H1 (cell line): ENCODE measurements around the gene MAP4K4. TPM values are rescaled to one million over a fixed set of nuclear protein-coding genes. Genes with fewer than 3 reads are reported as not detected.

Experiments used
- CTCF ChIA-PET: fragments of 300-600 bp; sonication (Branson Sonifier 250); formaldehyde crosslinking; loops from one replicate; lab custom pipeline; 2021; ENCODE audit not compliant: partially characterized antibody; lab: Charles Lee
- POLR2A ChIA-PET: fragments of 300-600 bp; sonication (Branson Sonifier 250); formaldehyde crosslinking; loops from one replicate; lab custom pipeline; 2021; ENCODE audit warnings: inconsistent platforms; ENCODE audit not compliant: partially characterized antibody; lab: Charles Lee
- DNase-seq, 2 experiments: peaks; one replicate each; pipeline versions ENCODE4 v3.0.0 to v3.0.0-alpha.2; 2010 to 2022; ENCODE audit warnings: low spot score in 2 of 2, low read depth in 1 of 2, mixed read lengths in 1 of 2
- FAIRE-seq: peaks from 2 replicates; lab custom pipeline; 2011; peaks lifted over from hg19 to GRCh38; lab: Jason Lieb, UNC
- H2AFZ ChIP-seq: 2 replicates; pipeline ENCODE4 v1.8.1; 2012; ENCODE audit warnings: low read length, inconsistent platforms
- H2AK5ac ChIP-seq: 2 replicates; pipeline ENCODE4 v1.6.1; 2013; ENCODE audit warnings: low read depth, low read length
- H2BK120ac ChIP-seq: replicated peaks from 2 replicates; pipeline ENCODE3; 2013; ENCODE audit warnings: low read depth, low read length, inconsistent platforms
- H2BK12ac ChIP-seq: 2 replicates; pipeline ENCODE4 v1.6.1; 2013; ENCODE audit warnings: low read depth, low read length
- H2BK15ac ChIP-seq: 2 replicates; pipeline ENCODE4 v1.6.1; 2013; ENCODE audit warnings: low read length
- H2BK20ac ChIP-seq: 2 replicates; pipeline ENCODE4 v1.6.1; 2013; ENCODE audit warnings: low read length
- H2BK5ac ChIP-seq: 2 replicates; pipeline ENCODE4 v1.6.1; 2013; ENCODE audit warnings: low read depth, low read length
- H3K14ac ChIP-seq: 2 replicates; pipeline ENCODE4 v1.6.1; 2013; ENCODE audit warnings: inconsistent platforms; ENCODE audit not compliant: insufficient read length
- H3K18ac ChIP-seq: 2 replicates; pipeline ENCODE4 v1.6.1; 2013; ENCODE audit warnings: low read length; ENCODE audit errors: extremely low read depth
- H3K23ac ChIP-seq: 2 replicates; pipeline ENCODE4 v1.6.1; 2013; ENCODE audit warnings: inconsistent platforms; ENCODE audit not compliant: insufficient read length
- H3K23me2 ChIP-seq: 2 replicates; pipeline ENCODE4 v1.6.1; 2013; ENCODE audit warnings: low read depth, low read length
- H3K27ac ChIP-seq: 2 replicates; pipeline ENCODE4 v1.6.1; 2011; ENCODE audit warnings: low read depth, low read length, inconsistent platforms
- H3K27me3 ChIP-seq, 4 experiments: replicated peaks in 1 of 4; 1 replicate in 1 of 4; 2 replicates in 3 of 4; pipeline versions ENCODE4 v1.6.1 to v1.8.1; 2011 to 2013; ENCODE audit warnings: low read length in 3 of 4, mild to moderate bottlenecking in 3 of 4, inconsistent platforms in 2 of 4, mixed read lengths in 2 of 4, moderate library complexity in 1 of 4; ENCODE audit not compliant: control insufficient read depth in 3 of 4, insufficient read depth in 3 of 4; ENCODE audit errors: extremely low read depth in 1 of 4
- H3K36me3 ChIP-seq, 4 experiments: 2 replicates each; pipeline versions ENCODE4 v1.6.1 to v1.8.1; 2011 to 2013; ENCODE audit warnings: mild to moderate bottlenecking in 4 of 4, low read length in 3 of 4, moderate library complexity in 2 of 4, control low read depth in 1 of 4, inconsistent platforms in 1 of 4; ENCODE audit not compliant: insufficient read depth in 4 of 4, control insufficient read depth in 2 of 4
- H3K4ac ChIP-seq: replicated peaks from 2 replicates; pipeline ENCODE3; 2013; ENCODE audit warnings: low read length, low read depth, mixed read lengths, inconsistent platforms; ENCODE audit not compliant: insufficient read length
- H3K4me1 ChIP-seq, 4 experiments: replicated peaks in 1 of 4; 1 replicate in 1 of 4; 2 replicates in 3 of 4; pipeline versions ENCODE4 v1.6.1 to v1.8.1; 2011 to 2013; ENCODE audit warnings: low read length in 3 of 4, inconsistent platforms in 2 of 4, mixed read lengths in 1 of 4; ENCODE audit not compliant: insufficient read depth in 4 of 4, control insufficient read depth in 3 of 4
- H3K4me2 ChIP-seq, 2 experiments: 2 replicates each; pipeline versions ENCODE4 v1.6.1 to v1.8.1; 2011 to 2013; ENCODE audit warnings: low read depth in 2 of 2, low read length in 2 of 2, control low read depth in 1 of 2, inconsistent platforms in 1 of 2, mild to moderate bottlenecking in 1 of 2; ENCODE audit not compliant: insufficient read depth in 1 of 2
- H3K4me3 ChIP-seq, 4 experiments: fragments of 200-600, 300-600 bp in 1 of 4; sonication (generic), shearing (Covaris generic), sonication (Bioruptor Twin) in 1 of 4; 2 replicates each; pipeline versions ENCODE4 v1.5.1 to v1.8.1; 2011 to 2016; ENCODE audit warnings: low read length in 4 of 4, low read depth in 3 of 4, control low read depth in 2 of 4, inconsistent platforms in 2 of 4, mild to moderate bottlenecking in 2 of 4, mixed read lengths in 1 of 4, moderate library complexity in 1 of 4; ENCODE audit not compliant: insufficient read depth in 2 of 4; ENCODE audit errors: extremely low read depth in 1 of 4
- H3K56ac ChIP-seq: replicated peaks from 2 replicates; pipeline ENCODE3; 2013; ENCODE audit warnings: low read depth, mild to moderate bottlenecking, mixed read lengths, low read length, inconsistent platforms; ENCODE audit not compliant: insufficient read length
- H3K79me1 ChIP-seq: 2 replicates; pipeline ENCODE4 v1.6.1; 2013; ENCODE audit warnings: low read depth, low read length, control low read depth
- H3K79me2 ChIP-seq, 2 experiments: 2 replicates each; pipeline versions ENCODE4 v1.6.1 to v1.8.1; 2012 to 2013; ENCODE audit warnings: low read length in 2 of 2, mild to moderate bottlenecking in 2 of 2, inconsistent platforms in 1 of 2; ENCODE audit not compliant: insufficient read depth in 2 of 2, control insufficient read depth in 1 of 2
- H3K9ac ChIP-seq, 4 experiments: replicated peaks in 1 of 4; 1 replicate in 1 of 4; 2 replicates in 3 of 4; pipeline versions ENCODE4 v1.6.1 to v1.8.1; 2011 to 2013; ENCODE audit warnings: low read depth in 3 of 4, low read length in 3 of 4, control low read depth in 2 of 4, mild to moderate bottlenecking in 2 of 4, moderate library complexity in 2 of 4, inconsistent platforms in 1 of 4; ENCODE audit errors: extremely low read depth in 1 of 4
- H3K9me3 ChIP-seq, 2 experiments: 2 replicates each; pipeline versions ENCODE4 v1.6.1 to v1.8.1; 2012 to 2013; ENCODE audit warnings: mild to moderate bottlenecking in 2 of 2, moderate library complexity in 2 of 2, control low read depth in 1 of 2, inconsistent platforms in 1 of 2, low read depth in 1 of 2, low read length in 1 of 2, mixed read lengths in 1 of 2; ENCODE audit not compliant: insufficient read depth in 2 of 2
- H4K20me1 ChIP-seq, 2 experiments: replicated peaks in 1 of 2; 2 replicates each; pipeline versions ENCODE3 to v1.8.1; 2011 to 2013; ENCODE audit warnings: inconsistent platforms in 2 of 2, low read length in 2 of 2, mild to moderate bottlenecking in 1 of 2; ENCODE audit not compliant: insufficient read depth in 2 of 2, control insufficient read depth in 1 of 2
- H4K5ac ChIP-seq: 2 replicates; pipeline ENCODE4 v1.6.1; 2013; ENCODE audit warnings: low read length, low read depth, mixed read lengths, inconsistent platforms; ENCODE audit not compliant: insufficient read length
- H4K8ac ChIP-seq: 2 replicates; pipeline ENCODE4 v1.8.0; 2013; ENCODE audit warnings: mild to moderate bottlenecking, moderate library complexity, low read length, inconsistent platforms; ENCODE audit not compliant: insufficient read depth; ENCODE audit errors: extremely low read depth
- H4K91ac ChIP-seq: replicated peaks from 2 replicates; pipeline ENCODE3; 2013; ENCODE audit warnings: low read length, mixed read lengths, inconsistent platforms; ENCODE audit not compliant: insufficient read length
- CHD1 ChIP-seq: IDR thresholded peaks from 2 replicates; pipeline ENCODE4 v1.6.1; 2012; ENCODE audit warnings: low read depth, low read length, improper control_type of control experiment
- CHD2 ChIP-seq: IDR thresholded peaks from 2 replicates; pipeline ENCODE4 v1.6.1; 2012; ENCODE audit warnings: low read length, improper control_type of control experiment
- E2F6 ChIP-seq: IDR thresholded peaks from 2 replicates; pipeline ENCODE4 v1.6.1; 2012; ENCODE audit warnings: inconsistent platforms
- EGR1 ChIP-seq: IDR thresholded peaks from 2 replicates; pipeline ENCODE4 v1.6.1; 2011; ENCODE audit warnings: low read depth, low read length, borderline replicate concordance
- JUND ChIP-seq: IDR thresholded peaks from 2 replicates; pipeline ENCODE4 v1.6.1; 2011; ENCODE audit warnings: mild to moderate bottlenecking, improper control_type of control experiment, low read length
- KDM4A ChIP-seq: IDR thresholded peaks from one replicate; pipeline ENCODE4 v1.7.1; 2012; ENCODE audit warnings: low read depth, mild to moderate bottlenecking, moderate library complexity, low read length, inconsistent platforms; ENCODE audit not compliant: severe bottlenecking
- MAFK ChIP-seq: IDR thresholded peaks from 2 replicates; pipeline ENCODE4 v1.6.1; 2012; ENCODE audit warnings: low read depth, mild to moderate bottlenecking, improper control_type of control experiment, low read length
- NRF1 ChIP-seq: IDR thresholded peaks from 2 replicates; pipeline ENCODE4 v1.6.1; 2011; ENCODE audit warnings: mild to moderate bottlenecking, low read depth, low read length, improper control_type of control experiment
- PHF8 ChIP-seq: fragments of 200-600 bp; sonication (generic); conservative IDR thresholded peaks from 2 replicates; pipeline ENCODE4 v1.7.1; 2012; ENCODE audit warnings: low read depth, mild to moderate bottlenecking, inconsistent platforms, low read length, moderate library complexity
- POLR2AphosphoS5 ChIP-seq: IDR thresholded peaks from 2 replicates; pipeline ENCODE4 v1.6.1; 2011; ENCODE audit warnings: low read depth, low read length
- SIRT6 ChIP-seq: IDR thresholded peaks from one replicate; pipeline ENCODE4 v1.7.1; 2012; ENCODE audit warnings: low read length, inconsistent platforms
- SRF ChIP-seq: IDR thresholded peaks from 2 replicates; pipeline ENCODE4 v1.6.1; 2011; ENCODE audit warnings: mild to moderate bottlenecking, low read depth, low read length, moderate library complexity
- WGBS, 2 experiments: shearing (Covaris generic) in 1 of 2; methylation state at CpG; one replicate each; pipeline versions ENCODE4 v1.1.6 to v1.1.7; 2013 to 2015; ENCODE audit warnings: low lambda C conversion rate in 2 of 2, mixed read lengths in 2 of 2, inconsistent platforms in 1 of 2, low coverage in 1 of 2, missing lambda C conversion rate in 1 of 2; ENCODE audit not compliant: insufficient replicate concordance in 2 of 2, insufficient coverage in 1 of 2, insufficient read length in 1 of 2; ENCODE audit errors: extremely low coverage in 1 of 2, missing lambda C conversion rate in 1 of 2; 5-methylcytosine and 5-hydroxymethylcytosine counted together
- polyA plus RNA-seq, 7 experiments: library from polyadenylated mRNA; depleted of rRNA in 3 of 7; stranded (reverse) in 5 of 7; unstranded in 2 of 7; fragments of >200 nt in 5 of 7; fragments of 200-250 nt in 2 of 7; gene quantifications; 1 replicate in 5 of 7; 2 replicates in 1 of 7; 4 replicates in 1 of 7; pipeline versions ENCODE4 v1.2.1 to v1.2.3, GENCODE V29; 2011 to 2013; ENCODE audit warnings: missing spikeins in 2 of 7, mixed read lengths in 2 of 7
- total RNA-seq: library from RNA; stranded (reverse); fragmentation: NEBNext Ultra II Directional; extraction: Animal tissue kit (Norgen Biotek cat#: 25700); gene quantifications from 2 replicates; pipeline ENCODE4 v1.2.1, GENCODE V29; 2021

The MAP4K4 gene
- total and polyA plus RNA-seq, 2 of the 8 experiments (the other 6 are each of a cell fraction or from before 2014, with no cell fraction given) = 53.2 to 138 TPM

- FAIRE-seq = no peak
Measured at GRCh38 chr2:101803128-101803527, 105.6 kb downstream of the MAP4K4 start.

More at GRCh38 chr2:101803128-101803527, 105.6 kb downstream of the MAP4K4 start:
- peaks cover 2 to 11% of the 10 kb centered on the region in 2 experiments for H4K20me1 ChIP-seq
- H3K9ac ChIP-seq = no peak overlapping the region; a peak in 1 of 7 replicates
- H3K79me2 ChIP-seq = peaks cover 0 to 96% of the 10 kb centered on the region in 2 experiments; a peak in 2 of 4 replicates
- H2BK120ac ChIP-seq = no peak overlapping the region
- H3K9me3 ChIP-seq = no peaks in the 10 kb centered on the region
- no peaks in the 10 kb centered on the region for H3K36me3 ChIP-seq
- H4K91ac ChIP-seq = no peak overlapping the region
- H4K8ac ChIP-seq = no peak overlapping the region
- no peak overlapping the region for H2BK12ac ChIP-seq
- no peak overlapping the region for H2AFZ ChIP-seq
- no peak overlapping the region for H2AK5ac ChIP-seq
- POLR2A ChIA-PET = no interaction called here
- no peak for DNase-seq
- no peak overlapping the region for H3K23ac ChIP-seq
- H4K5ac ChIP-seq = no peak overlapping the region
- 0 out of 2 replicates have a peak, but pooled peaks cover 3% of the 10 kb centered on the region for H3K23me2 ChIP-seq
- peaks cover 11% of the 10 kb centered on the region; the same call in 1 of the 2 replicates for H3K79me1 ChIP-seq
- H3K27ac ChIP-seq = no peak overlapping the region
- WGBS, 2 experiments = 80% methylated on average over 1 of the region's 1 CpG; no CpG with 5 or more reads in 1 of the 2 experiments
- H3K4ac ChIP-seq = no peak overlapping the region
- no peak for TF ChIP-seq CHD1
- no peak for TF ChIP-seq NRF1
- no peak for TF ChIP-seq JUND
- no peak for TF ChIP-seq EGR1
- no peak for TF ChIP-seq KDM4A
- no peak for TF ChIP-seq MAFK
- TF ChIP-seq CHD2 = no peak
- no peak for TF ChIP-seq SRF
- TF ChIP-seq E2F6 = no peak
- TF ChIP-seq PHF8 = no peak
- no peak for TF ChIP-seq POLR2AphosphoS5
- no peak for TF ChIP-seq SIRT6
- no peak overlapping the region for H3K4me3 ChIP-seq
- peaks cover 4 to 23% (median 17%) of the 10 kb centered on the region in 4 experiments for H3K4me1 ChIP-seq
- CTCF ChIA-PET = interaction anchor here (0.9 to 1.8 kb wide), 6 partner anchors 8 to 384 kb away, joined by 3 to 4 read pairs (median 4); no protein-coding TSS in a partner anchor
- H2BK20ac ChIP-seq = no peak overlapping the region
- H3K18ac ChIP-seq = no peak overlapping the region
- H2BK5ac ChIP-seq = no peak overlapping the region
- no peak overlapping the region for H3K4me2 ChIP-seq
- no peak overlapping the region for H2BK15ac ChIP-seq
- no peak overlapping the region for H3K56ac ChIP-seq
- no peak overlapping the region for H3K14ac ChIP-seq
- no peaks in the 10 kb centered on the region for H3K27me3 ChIP-seq
